GM19397 (cell line): ENCODE measurements around the gene EIF4A2.

Experiments used
- ATAC-seq: cut with Tn5 transposase; IDR thresholded peaks from one replicate; pipeline ENCODE4 v1.9.1; 2021; ENCODE audit warnings: mild to moderate bottlenecking, moderate library complexity; ENCODE audit not compliant: unreplicated experiment

The EIF4A2 gene

DNA sequence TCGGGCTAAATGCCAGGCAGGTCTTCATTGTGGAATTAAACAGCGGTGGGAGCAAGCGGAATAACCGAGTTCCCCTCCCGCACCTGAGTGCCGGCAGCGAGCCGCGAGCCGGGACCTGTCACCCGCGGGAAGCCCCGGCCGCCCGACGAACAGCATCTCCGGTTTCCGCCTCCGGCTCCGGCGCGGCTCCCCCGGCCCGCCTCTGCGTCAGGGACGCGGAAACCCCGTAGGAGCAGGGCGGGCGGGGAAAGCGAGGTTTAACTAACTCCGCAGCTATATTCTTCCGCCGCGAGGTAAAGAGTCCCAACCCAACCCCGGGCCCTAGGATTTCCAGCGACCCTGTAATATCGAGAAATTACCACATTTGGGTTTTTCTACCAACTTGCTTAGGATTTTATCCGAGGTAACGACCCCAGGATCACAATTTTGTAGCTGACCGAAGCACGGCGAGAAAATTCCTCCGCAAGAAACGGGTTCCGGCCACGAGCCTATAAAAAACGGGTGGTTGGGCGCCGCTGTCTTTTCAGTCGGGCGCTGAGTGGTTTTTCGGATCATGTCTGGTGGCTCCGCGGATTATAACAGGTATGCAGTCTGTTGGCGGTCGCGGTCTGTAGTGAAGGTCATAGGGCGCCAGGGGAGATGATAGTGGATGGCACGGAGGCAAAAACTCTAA is at the start of gene EIF4A2:
Gene EIF4A2, plus strand, starts transcription at position 520 of the 673 bp plus-strand sequence. Its CDS starts 34 bp downstream, at position 554.
- peak; percentile 55 for ATAC-seq

- no peak for ATAC-seq
Measured at GRCh38 chr3:186742618-186743380, 40.6 kb upstream of the EIF4A2 start.

DNA sequence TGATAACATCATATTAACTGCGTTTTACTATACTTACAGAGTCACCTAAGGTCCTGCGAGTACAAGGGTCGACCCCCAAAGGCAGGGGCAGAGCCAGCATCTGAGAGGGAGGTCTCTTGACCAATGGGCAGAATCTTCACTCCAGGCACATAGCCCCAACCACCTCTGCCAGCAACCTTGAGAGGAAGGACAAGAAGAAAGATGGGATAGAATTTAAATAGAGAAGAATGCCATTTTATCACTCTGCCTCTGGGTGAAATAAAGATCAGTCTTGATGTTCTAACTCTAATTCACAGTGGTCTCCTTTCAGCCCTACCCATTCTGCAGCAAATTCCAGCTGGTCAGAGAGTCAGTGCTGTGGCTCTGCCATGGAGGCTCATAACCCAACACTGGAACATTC is 39.7 kb upstream of the EIF4A2 start:
- no peak for ATAC-seq

DNA sequence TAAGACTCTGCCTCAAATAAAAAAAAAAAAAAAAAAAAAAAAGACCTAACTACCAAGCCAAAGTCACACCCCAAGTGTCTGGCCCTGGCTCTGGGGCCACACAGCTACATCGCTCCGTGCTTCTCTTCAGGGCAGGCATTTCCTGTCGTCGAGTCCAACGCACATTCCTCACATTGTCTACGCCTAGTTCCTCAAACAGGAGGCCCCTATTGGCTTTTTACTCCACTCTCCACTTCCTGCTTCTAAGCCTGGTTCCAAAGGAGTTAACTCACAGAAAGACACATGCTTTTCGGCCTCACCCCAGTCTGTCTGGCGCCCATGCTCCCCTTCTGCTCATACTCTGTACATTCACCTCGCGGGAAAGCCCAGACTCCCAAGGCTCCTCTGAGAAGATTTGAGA is 37.4 kb upstream of the EIF4A2 start:
- ATAC-seq = no peak

- no peak for ATAC-seq
Measured at GRCh38 chr3:186750316-186750715, 33.1 kb upstream of the EIF4A2 start.

- ATAC-seq = no peak
Measured at GRCh38 chr3:186751480-186751879, 31.9 kb upstream of the EIF4A2 start.

DNA sequence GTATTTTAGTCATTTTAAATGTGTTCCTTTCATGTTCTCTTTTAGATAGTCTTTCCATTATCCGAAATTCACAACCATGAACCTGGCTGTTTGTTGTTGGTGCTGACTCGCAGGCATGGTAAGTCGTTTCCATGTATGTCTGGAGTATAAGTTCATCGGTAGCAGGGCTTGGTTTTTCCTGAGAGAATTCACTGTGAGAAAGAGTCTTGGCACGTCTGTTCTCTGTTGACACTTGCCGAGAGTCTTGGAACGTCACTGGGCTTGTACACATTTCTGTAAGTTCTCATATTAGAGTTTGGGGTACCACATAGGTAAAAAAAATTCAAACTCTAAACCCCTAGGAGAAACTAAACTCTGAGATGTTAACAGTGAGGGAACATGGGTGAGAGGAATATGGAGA is 29.4 kb upstream of the EIF4A2 start:
- ATAC-seq = no peak

DNA sequence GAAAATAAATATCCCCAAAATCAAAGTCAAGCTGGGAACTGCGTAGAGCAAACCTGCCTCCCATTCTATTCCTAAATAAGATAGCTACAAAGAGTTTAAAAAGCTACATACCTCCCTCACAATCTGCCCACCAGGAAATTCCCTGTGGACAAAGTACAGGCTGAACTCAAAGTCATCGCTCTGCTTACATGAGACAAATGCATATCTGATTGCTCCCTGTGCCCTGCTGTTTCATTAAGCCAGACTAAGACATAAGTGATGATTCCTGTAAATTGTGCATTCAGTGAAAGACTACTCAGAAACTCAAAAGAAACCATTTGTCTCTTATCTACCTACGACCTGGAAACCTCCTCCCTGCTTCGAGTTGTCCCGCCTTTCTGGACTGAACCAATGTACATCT is 28.5 kb upstream of the EIF4A2 start:
- ATAC-seq = no peak

GRCh38 chr3:186757214-186757613 is 26.2 kb upstream of the EIF4A2 start:
- no peak for ATAC-seq

GRCh38 chr3:186757686-186758220 is 25.6 kb upstream of the EIF4A2 start:
- ATAC-seq = no peak

DNA sequence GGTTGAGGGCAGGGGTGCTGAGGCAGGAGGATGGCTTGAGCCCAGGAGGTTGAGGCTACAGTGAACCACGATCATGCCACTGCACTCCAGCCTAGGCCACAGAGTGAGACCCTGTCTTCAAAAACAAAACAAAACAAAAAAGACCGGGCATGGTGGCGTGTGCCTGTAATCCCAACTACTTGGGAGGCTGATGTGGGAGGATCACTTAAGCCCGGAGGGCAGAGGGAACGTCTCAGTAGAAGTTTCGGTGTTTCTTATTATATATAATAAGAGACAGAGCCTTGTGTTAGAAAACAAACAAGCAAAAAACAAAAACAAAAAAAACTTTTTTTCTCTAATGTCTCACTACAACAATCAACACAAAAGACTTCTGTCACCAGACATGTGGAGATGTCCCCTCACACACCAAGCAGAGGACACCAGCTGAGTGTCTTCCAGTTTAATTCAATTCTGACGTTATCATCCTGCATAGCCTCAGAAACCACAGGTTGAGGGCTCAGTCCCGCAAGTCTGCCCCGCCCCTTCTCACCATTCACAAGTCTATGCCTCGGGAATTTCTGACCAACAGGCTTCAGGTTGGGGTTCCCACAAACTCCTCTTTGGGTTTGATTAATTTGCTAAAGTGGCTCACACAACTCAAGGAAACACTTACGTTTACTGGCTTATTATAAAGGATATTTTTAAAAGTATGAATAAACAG is 24.0 kb upstream of the EIF4A2 start:
- no peak for ATAC-seq

GRCh38 chr3:186760141-186760833 is 23.1 kb upstream of the EIF4A2 start:
- ATAC-seq = no peak

DNA sequence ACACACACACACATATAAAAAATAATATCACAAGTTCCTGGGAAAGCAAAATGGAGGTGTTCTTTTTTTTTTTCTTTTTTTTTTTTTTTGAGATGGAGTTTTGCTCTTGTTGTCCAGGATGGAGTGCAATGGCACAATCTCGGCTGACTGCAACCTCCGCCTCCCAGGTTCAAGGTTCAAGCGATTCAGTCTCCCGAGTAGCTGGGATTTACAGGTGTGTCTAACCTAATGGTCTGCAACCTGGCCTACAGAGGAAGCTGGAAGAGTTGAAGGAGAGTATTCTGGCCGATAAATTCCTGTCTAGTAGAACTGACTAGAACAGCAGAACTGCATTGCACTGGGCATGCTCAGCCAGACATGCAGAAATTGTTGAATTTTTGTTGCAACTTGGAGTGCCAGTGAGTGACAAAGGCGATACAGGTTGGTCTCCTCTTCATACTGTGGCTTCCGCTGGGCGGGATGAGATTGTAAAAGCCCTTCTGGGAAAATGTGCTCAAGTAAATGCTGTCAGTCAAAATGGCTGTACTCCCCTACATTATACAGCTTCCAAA is 22.4 kb upstream of the EIF4A2 start:
- ATAC-seq = no peak

GRCh38 chr3:186772281-186772694 is 11.1 kb upstream of the EIF4A2 start:
- ATAC-seq = peak; percentile 28

GRCh38 chr3:186772701-186773417 is 10.5 kb upstream of the EIF4A2 start:
- peak; percentile 92 for ATAC-seq

DNA sequence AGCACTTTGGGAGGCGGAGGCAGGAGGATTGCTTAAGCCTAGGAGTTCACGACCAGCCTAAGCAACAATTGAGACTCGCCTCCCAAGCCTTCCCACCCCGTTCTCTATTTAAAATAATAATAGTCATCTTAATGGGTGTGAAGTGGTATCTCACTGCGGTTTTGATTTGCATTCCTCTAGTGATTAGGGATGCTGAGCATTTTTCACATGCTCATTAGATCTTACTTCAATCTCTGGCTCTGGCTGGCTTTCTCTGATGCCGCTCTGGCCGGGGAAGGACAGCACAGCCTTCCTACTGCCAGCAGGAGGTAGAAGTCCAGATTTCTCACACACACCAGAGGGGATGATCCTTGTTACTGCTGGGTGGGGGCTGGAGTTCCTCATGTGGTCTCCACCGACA is 7.4 kb upstream of the EIF4A2 start:
- no peak for ATAC-seq

DNA sequence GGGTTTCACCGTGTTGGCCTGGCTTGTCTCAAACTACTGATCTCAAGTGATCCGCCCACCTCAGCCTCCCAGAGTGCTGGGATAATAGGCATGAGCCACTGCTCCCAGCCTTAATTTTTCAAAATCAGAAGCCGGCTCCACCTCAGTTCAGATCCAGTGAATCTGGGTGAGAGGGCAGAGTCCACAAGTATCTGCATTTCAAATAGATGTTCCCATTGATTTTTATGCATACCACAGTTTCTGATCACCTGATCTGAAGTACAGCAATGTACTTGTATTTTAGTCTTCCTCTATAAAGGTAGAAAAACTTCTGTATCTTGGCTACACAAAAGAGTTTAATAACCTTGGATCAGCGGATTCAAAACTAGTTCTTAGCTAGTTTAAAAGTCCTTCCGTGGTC is 4.2 kb upstream of the EIF4A2 start:
- ATAC-seq = no peak

GRCh38 chr3:186782542-186783057 is 777 bp upstream of the EIF4A2 start:
- ATAC-seq = peak; percentile 12

- ATAC-seq = peak; percentile 67
Measured at GRCh38 chr3:186783731-186784515, 546 bp downstream of the EIF4A2 start.
